HCT116 (cell line): ENCODE data around the gene RMI1. TPM values are rescaled to one million over a fixed set of nuclear protein-coding genes. Genes with fewer than 3 reads are reported as not detected.
"Not testable (repeated sequence)": the region's sequence is repeated elsewhere in the genome, so short reads cannot be mapped to it uniquely, and the experiment has no call there.

ENCODE experiments used
- ATAC-seq: fragments of 200-7000 bp; cut with Tn5 transposase; 2 replicates; pipeline ENCODE4 v1.9.1; 2020; ENCODE audit warnings: mild to moderate bottlenecking, moderate library complexity
- BruUV-seq: library from RNA; stranded (reverse); fragments of 400-500 nt; replicated peaks from 2 replicates; lab custom pipeline; 2021; lab: Mats Ljungman, UMichigan
- CTCF ChIA-PET: fragments of 300-600 bp; sonication (Branson Sonifier 250); formaldehyde crosslinking; loops from one replicate; lab custom pipeline; 2021; ENCODE audit warnings: antibody characterized with exemption; lab: Charles Lee
- POLR2A ChIA-PET: fragments of 300-600, 350-600 bp; sonication (Branson Sonifier 250); formaldehyde crosslinking; loops from one replicate; lab custom pipeline; 2021; ENCODE audit warnings: antibody characterized with exemption; lab: Charles Lee
- RAD21 ChIA-PET, 2 experiments: fragments of 300-600 bp; sonication (Branson Sonifier 250); formaldehyde crosslinking; loops; one replicate each; lab custom pipeline; 2023; ENCODE audit warnings: low total read pairs in 2 of 2; ENCODE audit not compliant: uncharacterized antibody in 2 of 2, unreplicated experiment in 2 of 2, low non-redundant PET in 1 of 2; lab: Charles Lee
- DNase-seq: peaks from one replicate; pipeline ENCODE4 v3.0.0-alpha.2; 2010; ENCODE audit warnings: low read depth, low spot score
- H2AFZ ChIP-seq: fragments of 200-600 bp; shearing (Covaris generic), sonication (generic); 2 replicates; pipeline ENCODE4 v1.6.1; 2017; ENCODE audit warnings: low read depth, mixed run types, mixed read lengths, antibody characterized with exemption, low read length; ENCODE audit not compliant: poor library complexity, severe bottlenecking
- H3K27ac ChIP-seq: 2 replicates; pipeline ENCODE4 v1.5.1; 2012; ENCODE audit warnings: low read depth, low read length
- H3K27me3 ChIP-seq: fragments of 200-600 bp; sonication (generic); 2 replicates; pipeline ENCODE4 v1.6.1; 2016; ENCODE audit warnings: mixed run types, low read length, mixed read lengths; ENCODE audit not compliant: insufficient read depth
- H3K36me3 ChIP-seq, 2 experiments: fragments of 200-500 bp in 1 of 2; fragments of 200-600 bp in 1 of 2; sonication (Bioruptor generic) in 1 of 2; sonication (generic) in 1 of 2; 2 replicates each; pipeline versions ENCODE4 v1.5.1 to v1.6.1; 2014 to 2016; ENCODE audit warnings: low read length in 2 of 2, inconsistent platforms in 1 of 2, mixed read lengths in 1 of 2, mixed run types in 1 of 2; ENCODE audit not compliant: insufficient read depth in 2 of 2, control insufficient read depth in 1 of 2
- H3K4me1 ChIP-seq, 2 experiments: fragments of 200-600 bp in 1 of 2; sonication (generic) in 1 of 2; 2 replicates each; pipeline versions ENCODE4 v1.5.1 to v1.6.1; 2012 to 2017; ENCODE audit warnings: low read length in 2 of 2, inconsistent platforms in 1 of 2, mild to moderate bottlenecking in 1 of 2, mixed read lengths in 1 of 2, mixed run types in 1 of 2, moderate library complexity in 1 of 2; ENCODE audit not compliant: insufficient read depth in 2 of 2, control insufficient read depth in 1 of 2
- H3K4me2 ChIP-seq: fragments of 200-600 bp; sonication (generic); 2 replicates; pipeline ENCODE4 v1.6.1; 2017; ENCODE audit warnings: mixed run types, low read length, mixed read lengths
- H3K4me3 ChIP-seq, 2 experiments: fragments of 200-600 bp in 1 of 2; sonication (generic) in 1 of 2; replicated peaks in 1 of 2; 2 replicates each; pipeline ENCODE4 v1.5.1; 2011 to 2016; ENCODE audit warnings: low read length in 2 of 2, control low read depth in 1 of 2, low read depth in 1 of 2, mild to moderate bottlenecking in 1 of 2, mixed read lengths in 1 of 2, mixed run types in 1 of 2
- H3K79me2 ChIP-seq: fragments of 200-600 bp; sonication (generic); 2 replicates; pipeline ENCODE4 v1.6.1; 2017; ENCODE audit warnings: mild to moderate bottlenecking, mixed run types, low read length, moderate library complexity, mixed read lengths; ENCODE audit not compliant: insufficient read depth
- H3K9ac ChIP-seq: fragments of 200-600 bp; sonication (generic); 2 replicates; pipeline ENCODE4 v1.6.1; 2016; ENCODE audit warnings: low read length, mixed read lengths
- H3K9me2 ChIP-seq: fragments of 200-600 bp; sonication (generic), shearing (Covaris generic); 2 replicates; pipeline ENCODE4 v1.6.1; 2017; ENCODE audit warnings: mixed run types, mild to moderate bottlenecking, moderate library complexity; ENCODE audit not compliant: insufficient read depth
- H3K9me3 ChIP-seq, 2 experiments: fragments of 200-500 bp in 1 of 2; fragments of 200-600 bp in 1 of 2; sonication (Bioruptor generic) in 1 of 2; sonication (generic) in 1 of 2; 2 replicates each; pipeline ENCODE4 v1.6.1; 2014 to 2017; ENCODE audit warnings: low read length in 2 of 2, mixed read lengths in 2 of 2, inconsistent platforms in 1 of 2, low read depth in 1 of 2, mild to moderate bottlenecking in 1 of 2, mixed run types in 1 of 2, moderate library complexity in 1 of 2; ENCODE audit not compliant: control insufficient read depth in 1 of 2, insufficient read depth in 1 of 2
- H4K20me1 ChIP-seq: fragments of 200-600 bp; sonication (generic), shearing (Covaris generic); 2 replicates; pipeline ENCODE4 v1.6.1; 2017; ENCODE audit warnings: mixed run types, mild to moderate bottlenecking, moderate library complexity; ENCODE audit not compliant: insufficient read depth
- CEBPB ChIP-seq: IDR thresholded peaks from 2 replicates; pipeline ENCODE4 v1.6.1; 2012; ENCODE audit warnings: low read depth
- CTCF ChIP-seq, 3 experiments: fragments of 200-600 bp in 1 of 3; sonication (generic) in 1 of 3; IDR thresholded peaks in 2 of 3; conservative IDR thresholded peaks in 1 of 3; 2 replicates each; pipeline ENCODE4 v1.5.1; 2012 to 2017; ENCODE audit warnings: low read depth in 2 of 3, low read length in 2 of 3, antibody characterized with exemption in 1 of 3, borderline replicate concordance in 1 of 3, control low read depth in 1 of 3, mild to moderate bottlenecking in 1 of 3, mixed read lengths in 1 of 3, mixed run types in 1 of 3, moderate library complexity in 1 of 3; ENCODE audit not compliant: insufficient read depth in 1 of 3
- ELF1 ChIP-seq: IDR thresholded peaks from 2 replicates; pipeline ENCODE4 v1.6.1; 2012; ENCODE audit warnings: low read depth, borderline replicate concordance
- EZH2 ChIP-seq: fragments of 200-600 bp; sonication (generic); IDR thresholded peaks from 2 replicates; pipeline ENCODE4 v1.6.1; 2017; ENCODE audit warnings: antibody characterized with exemption, mixed run types
- FOSL1 ChIP-seq: IDR thresholded peaks from 2 replicates; pipeline ENCODE4 v1.6.1; 2012; ENCODE audit warnings: low read depth
- MAX ChIP-seq: IDR thresholded peaks from 2 replicates; pipeline ENCODE4 v1.6.1; 2012
- REST ChIP-seq: IDR thresholded peaks from 2 replicates; pipeline ENCODE4 v1.6.1; 2012; ENCODE audit warnings: low read depth
- SP1 ChIP-seq: IDR thresholded peaks from 2 replicates; pipeline ENCODE4 v1.6.1; 2012; ENCODE audit warnings: low read depth
- YY1 ChIP-seq: IDR thresholded peaks from 2 replicates; pipeline ENCODE4 v1.6.1; 2011; ENCODE audit warnings: low read length, low read depth, moderate library complexity, mild to moderate bottlenecking; ENCODE audit not compliant: insufficient replicate concordance; ENCODE audit errors: extremely low read depth
- ZBTB33 ChIP-seq: IDR thresholded peaks from 2 replicates; pipeline ENCODE4 v1.6.1; 2011; ENCODE audit warnings: mild to moderate bottlenecking, low read length, moderate library complexity; ENCODE audit not compliant: insufficient replicate concordance; ENCODE audit errors: extremely low read depth
- ZFX ChIP-seq: fragments of 450-650 bp; IDR thresholded peaks from 2 replicates; pipeline ENCODE4 v1.6.1; 2017
- ZNF274 ChIP-seq: fragments of 200-500 bp; sonication (Bioruptor generic); IDR thresholded peaks from 2 replicates; pipeline ENCODE4 v1.6.1; 2014; ENCODE audit warnings: mild to moderate bottlenecking, low read depth, low read length, inconsistent platforms
- intact Hi-C: fragments of 100-400 bp; cut with micrococcal nuclease; formaldehyde crosslinking; loops from 2 replicates; pipeline ENCODE4 v1.10.0; 2022
- total RNA-seq: library from RNA; stranded (reverse); gene quantifications from one replicate; pipeline ENCODE4 v1.2.1, GENCODE V29; 2021; ENCODE audit not compliant: unreplicated experiment

RMI1 gene
- total RNA-seq, 1 experiment from 2014 or later, result 26.8 TPM

GRCh38 chr9:83940590-83941303 is 39.9 kb upstream of the RMI1 start:
- no peak overlapping the region for H3K4me2 ChIP-seq
- ChIA-PET POLR2A (no interaction called here), RAD21 (no interaction called here), CTCF (interaction anchor here (1.2 to 1.6 kb wide), 2 partner anchors 320 kb away, joined by 6 read pairs; no protein-coding TSS in a partner anchor)
- no peak overlapping the region for H2AFZ ChIP-seq
- H3K27me3 ChIP-seq, result no peaks in the 10 kb centered on the region
- intact Hi-C loops, result no loop called here
- H3K27ac ChIP-seq, result no peak overlapping the region
- H3K9me2 ChIP-seq, result no peaks in the 10 kb centered on the region
- H3K4me3 ChIP-seq, result no peak overlapping the region
- no peak for TF ChIP-seq SP1
- TF ChIP-seq REST, result no peak
- no peak for TF ChIP-seq CEBPB
- TF ChIP-seq FOSL1, result no peak
- no peak for TF ChIP-seq EZH2
- no peak for TF ChIP-seq CTCF (IDR thresholded peaks at IDR 0.05 in 2 of 3, conservative IDR thresholded peaks at IDR 0.05 in 1 of 3; ENCODE audit: borderline replicate concordance in 1 of 3, insufficient read depth in 1 of 3, low read depth in 2 of 3, low read length in 2 of 3)
- no peak for TF ChIP-seq MAX
- TF ChIP-seq YY1, result no peak
- no peak for TF ChIP-seq ELF1
- no peak for TF ChIP-seq ZNF274
- no peak for TF ChIP-seq ZFX
- TF ChIP-seq ZBTB33, result no peak
- ATAC-seq, result no peak
- no peak overlapping the region for H3K9ac ChIP-seq
- H3K4me1 ChIP-seq, result 0 out of 4 replicates have a peak, but pooled peaks cover 0 to 2% of the 10 kb centered on the region in 2 experiments
- no peaks in the 10 kb centered on the region for H3K36me3 ChIP-seq
- DNase-seq, result no peak
- H4K20me1 ChIP-seq, result no peaks in the 10 kb centered on the region
- H3K79me2 ChIP-seq, result no peaks in the 10 kb centered on the region
- BruUV-seq, result no TSS peak
- H3K9me3 ChIP-seq, result no peaks in the 10 kb centered on the region

- DNase-seq, H3K9ac ChIP-seq, H3K4me1 ChIP-seq, H3K4me2 ChIP-seq, intact Hi-C loops, BruUV-seq, H3K27me3 ChIP-seq, POLR2A ChIA-PET, H3K79me2 ChIP-seq, RAD21 ChIA-PET, H3K36me3 ChIP-seq, H3K4me3 ChIP-seq, ATAC-seq, H3K9me2 ChIP-seq, H2AFZ ChIP-seq, H3K27ac ChIP-seq, CTCF ChIA-PET, H3K9me3 ChIP-seq, H4K20me1 ChIP-seq: not testable (repeated sequence)
Observed at GRCh38 chr9:83948096-83948495, 32.5 kb upstream of the RMI1 start.
